GM21360 (cell line): Measurements from ENCODE around the gene MRTFB.
"Not testable (repeated sequence)": the region's sequence is repeated elsewhere in the genome, so short reads cannot be mapped to it uniquely, and the experiment has no call there.

Experiments
- ATAC-seq: cut with Tn5 transposase; IDR thresholded peaks from one replicate; pipeline ENCODE4 v1.9.1; 2021; ENCODE audit warnings: mild to moderate bottlenecking, moderate library complexity; ENCODE audit not compliant: unreplicated experiment

The MRTFB gene, protein sequence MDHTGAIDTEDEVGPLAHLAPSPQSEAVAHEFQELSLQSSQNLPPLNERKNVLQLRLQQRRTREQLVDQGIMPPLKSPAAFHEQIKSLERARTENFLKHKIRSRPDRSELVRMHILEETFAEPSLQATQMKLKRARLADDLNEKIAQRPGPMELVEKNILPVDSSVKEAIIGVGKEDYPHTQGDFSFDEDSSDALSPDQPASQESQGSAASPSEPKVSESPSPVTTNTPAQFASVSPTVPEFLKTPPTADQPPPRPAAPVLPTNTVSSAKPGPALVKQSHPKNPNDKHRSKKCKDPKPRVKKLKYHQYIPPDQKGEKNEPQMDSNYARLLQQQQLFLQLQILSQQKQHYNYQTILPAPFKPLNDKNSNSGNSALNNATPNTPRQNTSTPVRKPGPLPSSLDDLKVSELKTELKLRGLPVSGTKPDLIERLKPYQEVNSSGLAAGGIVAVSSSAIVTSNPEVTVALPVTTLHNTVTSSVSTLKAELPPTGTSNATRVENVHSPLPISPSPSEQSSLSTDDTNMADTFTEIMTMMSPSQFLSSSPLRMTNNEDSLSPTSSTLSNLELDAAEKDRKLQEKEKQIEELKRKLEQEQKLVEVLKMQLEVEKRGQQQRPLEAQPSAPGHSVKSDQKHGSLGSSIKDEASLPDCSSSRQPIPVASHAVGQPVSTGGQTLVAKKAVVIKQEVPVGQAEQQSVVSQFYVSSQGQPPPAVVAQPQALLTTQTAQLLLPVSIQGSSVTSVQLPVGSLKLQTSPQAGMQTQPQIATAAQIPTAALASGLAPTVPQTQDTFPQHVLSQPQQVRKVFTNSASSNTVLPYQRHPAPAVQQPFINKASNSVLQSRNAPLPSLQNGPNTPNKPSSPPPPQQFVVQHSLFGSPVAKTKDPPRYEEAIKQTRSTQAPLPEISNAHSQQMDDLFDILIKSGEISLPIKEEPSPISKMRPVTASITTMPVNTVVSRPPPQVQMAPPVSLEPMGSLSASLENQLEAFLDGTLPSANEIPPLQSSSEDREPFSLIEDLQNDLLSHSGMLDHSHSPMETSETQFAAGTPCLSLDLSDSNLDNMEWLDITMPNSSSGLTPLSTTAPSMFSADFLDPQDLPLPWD

DNA sequence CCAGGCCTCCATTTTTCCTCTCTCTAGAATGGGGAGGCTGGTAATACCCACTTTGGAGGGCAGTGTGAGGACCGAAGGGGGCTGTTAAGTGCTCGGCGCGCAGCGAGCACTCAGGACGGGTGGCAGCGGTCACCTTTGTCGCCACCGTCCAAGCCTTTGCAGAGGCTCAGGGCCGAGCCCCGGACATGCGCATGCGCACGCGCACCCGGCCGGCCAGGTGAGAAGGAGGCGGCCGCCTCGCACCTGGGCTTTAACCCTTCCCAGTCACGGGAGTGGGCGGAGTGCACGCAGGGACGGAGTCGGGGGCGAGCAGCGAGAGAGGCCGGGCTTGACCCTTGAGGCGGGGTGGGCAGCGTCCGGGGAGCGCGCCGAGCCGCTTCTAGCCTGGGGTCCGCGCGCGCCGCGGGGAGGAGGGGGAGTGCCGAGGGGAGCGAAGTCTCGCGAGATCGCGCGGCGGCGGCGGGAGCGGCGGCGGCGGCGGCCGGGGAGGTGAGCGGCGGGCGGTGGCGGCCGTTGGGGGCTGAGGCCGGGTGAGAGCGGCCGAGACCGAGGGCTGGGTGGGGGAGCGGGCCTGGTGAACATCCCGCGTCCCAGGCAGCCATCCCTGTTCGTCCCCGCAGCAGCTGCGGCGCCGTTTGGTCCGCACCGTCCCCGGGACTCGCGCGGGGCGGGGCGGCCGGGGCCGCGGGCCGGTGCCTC is at the start of gene MRTFB:
Gene MRTFB, plus strand, starts transcription at position 443 of the 699 bp plus-strand sequence. CDS start 69,288 bp downstream, outside the sequence.
- ATAC-seq = peak; percentile 62

DNA sequence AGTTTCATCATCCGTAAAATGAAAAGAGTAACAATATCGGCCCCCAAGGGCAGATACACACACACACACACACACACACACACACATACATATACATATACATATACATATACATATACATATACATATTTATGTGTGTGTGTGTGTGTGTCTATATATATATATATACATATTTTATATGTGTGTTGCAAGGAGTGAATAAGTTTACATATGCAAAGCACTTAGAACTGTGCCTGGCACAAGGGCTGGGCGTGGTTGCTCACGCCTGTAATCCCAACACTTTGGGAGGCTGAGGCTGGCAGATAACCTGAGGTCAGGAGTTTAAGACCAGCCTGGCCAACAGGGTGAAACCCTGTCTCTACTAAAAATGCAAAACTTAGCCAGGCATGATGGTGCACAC is 47.6 kb upstream of the MRTFB start:
- ATAC-seq = not testable (repeated sequence)

DNA sequence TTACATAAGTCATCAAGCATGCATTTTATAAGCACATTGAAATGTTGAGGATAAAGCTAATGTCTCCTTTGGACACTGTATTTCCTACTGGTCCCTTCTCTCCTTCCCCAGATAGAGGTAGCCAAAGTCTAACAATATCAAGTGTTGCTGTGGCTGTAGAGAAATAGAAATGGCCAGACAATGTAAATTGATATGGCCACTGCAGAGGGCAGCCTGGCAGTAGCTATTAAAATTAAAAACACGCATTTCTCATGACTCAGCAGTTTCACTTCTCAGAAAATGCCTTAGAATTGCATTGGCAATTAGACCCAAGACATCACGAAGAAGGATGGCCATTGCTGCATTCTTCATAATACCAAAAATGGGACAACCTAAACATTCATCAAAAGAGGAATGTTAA is 46.8 kb upstream of the MRTFB start:
- no peak for ATAC-seq

DNA sequence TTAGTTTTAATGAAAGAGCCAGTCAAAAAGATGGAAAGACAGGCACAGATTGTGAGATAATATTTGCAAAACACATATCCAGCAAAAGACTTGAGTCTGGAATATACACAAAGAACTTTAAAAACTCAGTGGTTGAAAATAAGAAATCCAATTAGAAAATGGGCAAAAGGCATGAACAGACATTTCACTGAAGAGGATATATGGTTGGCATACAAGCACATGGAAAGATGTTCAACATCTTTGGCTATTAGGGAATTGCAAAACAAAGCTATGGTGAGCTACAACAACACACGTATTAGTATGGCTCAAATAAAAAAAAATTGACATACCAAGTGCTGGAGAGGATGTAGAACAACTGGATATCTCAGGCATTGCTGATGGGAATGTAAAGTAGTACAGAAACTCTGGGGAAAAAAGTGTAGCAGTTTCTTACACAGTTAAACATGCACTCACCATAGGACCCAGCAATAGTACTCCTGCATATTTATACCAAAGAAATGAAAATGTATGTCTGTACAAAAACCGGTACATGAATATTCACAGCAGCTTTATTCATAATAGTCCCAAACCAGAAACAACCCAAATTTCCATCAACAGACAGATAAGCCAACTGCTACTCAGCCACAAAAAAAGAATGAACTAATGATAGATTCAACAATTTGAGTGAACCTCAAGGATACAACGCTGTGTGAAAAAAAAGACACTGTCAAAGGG is 44.4 kb upstream of the MRTFB start:
- no peak for ATAC-seq

DNA sequence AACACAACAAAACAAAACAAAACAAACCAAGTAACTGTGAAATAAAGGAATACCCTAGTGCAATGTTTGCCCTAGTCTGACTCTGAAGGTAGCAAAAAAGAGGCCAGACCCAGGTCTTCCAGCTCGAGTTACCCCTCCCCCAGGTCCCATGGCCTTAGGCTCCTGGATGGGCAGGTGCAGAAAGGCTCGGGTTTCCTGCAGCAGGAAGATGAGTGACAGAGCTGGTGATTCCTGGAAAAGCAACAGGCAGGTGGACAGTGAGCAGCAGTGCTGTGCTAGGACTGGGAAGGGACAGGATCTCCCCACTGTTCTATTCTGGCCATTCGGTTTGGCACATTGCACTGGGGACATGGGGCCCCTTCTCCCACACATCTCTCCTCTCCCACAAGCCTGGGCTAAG is 42.9 kb upstream of the MRTFB start:
- no peak for ATAC-seq

DNA sequence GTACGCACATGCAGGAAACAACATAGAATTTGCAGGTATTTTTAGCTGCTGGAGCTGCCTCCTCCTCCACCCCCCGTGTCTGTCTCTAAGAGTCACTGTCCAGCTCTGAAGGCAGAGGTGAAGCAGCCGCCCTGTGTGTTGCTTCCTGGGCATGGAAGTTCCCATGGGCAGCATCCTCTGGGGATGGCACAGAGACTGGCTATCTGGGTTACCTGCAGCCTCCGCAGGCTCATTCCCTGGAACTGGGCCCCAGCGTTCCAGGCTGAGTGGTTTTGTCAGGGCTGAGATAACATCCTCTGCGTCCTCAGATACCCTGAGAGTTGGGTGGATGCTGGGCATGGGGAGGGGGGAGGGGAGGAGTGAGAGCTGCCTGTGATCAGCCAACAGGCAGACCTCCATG is 41.5 kb upstream of the MRTFB start:
- no peak for ATAC-seq

DNA sequence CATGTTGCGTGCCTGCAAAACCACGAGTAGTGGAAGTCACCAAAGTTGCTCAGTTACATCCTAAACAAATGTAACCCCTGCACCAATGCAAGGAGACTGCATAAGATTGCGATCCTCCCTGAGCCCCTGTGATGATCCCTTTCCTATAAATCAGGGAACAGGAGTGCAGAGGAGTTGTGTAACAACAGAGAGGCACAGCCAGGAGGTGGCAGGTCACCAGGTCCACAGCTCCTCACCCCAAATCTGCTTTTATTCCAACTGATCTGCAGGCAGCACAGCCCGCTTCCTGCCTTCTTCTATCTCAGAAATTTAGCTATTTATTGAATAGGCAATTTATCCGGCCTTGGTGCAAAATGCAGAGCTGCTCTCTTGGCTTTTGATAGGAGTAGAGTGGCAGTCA is 36.0 kb upstream of the MRTFB start:
- ATAC-seq = no peak

DNA sequence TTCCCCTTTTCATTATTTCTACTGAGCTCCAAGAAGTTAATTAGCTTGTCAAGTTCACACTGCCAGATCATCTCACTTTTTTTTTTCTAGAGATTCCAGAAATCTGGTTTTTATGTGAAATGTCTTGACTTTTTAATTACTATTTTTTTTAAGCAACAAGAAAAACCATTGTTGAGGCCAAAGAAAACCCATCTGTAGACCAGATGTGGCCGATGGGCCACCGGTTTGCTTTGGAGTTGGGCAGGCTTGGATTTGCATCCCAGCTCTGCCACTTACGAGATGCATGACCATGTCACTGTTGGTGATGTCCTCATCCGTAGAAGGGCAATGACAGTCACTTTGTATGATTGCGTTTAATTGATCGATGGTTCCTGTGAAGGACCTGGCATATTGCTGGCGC is 34.2 kb upstream of the MRTFB start:
- ATAC-seq = no peak

DNA sequence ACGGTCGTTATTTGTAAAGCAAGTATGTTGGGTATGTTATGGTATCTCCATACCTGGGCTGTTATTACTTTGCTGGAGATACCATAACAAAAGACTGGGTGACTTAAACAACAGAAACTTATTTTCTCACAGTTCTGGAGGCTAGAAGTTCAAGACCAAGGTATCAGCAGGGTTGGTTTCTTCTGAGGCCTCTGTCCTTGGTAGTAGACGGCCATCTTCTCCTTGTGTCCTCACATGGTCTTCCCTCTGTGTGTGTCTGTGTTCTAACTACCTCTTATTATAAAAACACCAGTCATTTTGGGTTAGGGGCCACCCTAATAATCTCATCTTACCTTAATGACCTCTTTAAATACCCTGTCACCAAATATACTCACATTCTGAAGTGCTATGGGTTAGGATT is 33.2 kb upstream of the MRTFB start:
- ATAC-seq = no peak

DNA sequence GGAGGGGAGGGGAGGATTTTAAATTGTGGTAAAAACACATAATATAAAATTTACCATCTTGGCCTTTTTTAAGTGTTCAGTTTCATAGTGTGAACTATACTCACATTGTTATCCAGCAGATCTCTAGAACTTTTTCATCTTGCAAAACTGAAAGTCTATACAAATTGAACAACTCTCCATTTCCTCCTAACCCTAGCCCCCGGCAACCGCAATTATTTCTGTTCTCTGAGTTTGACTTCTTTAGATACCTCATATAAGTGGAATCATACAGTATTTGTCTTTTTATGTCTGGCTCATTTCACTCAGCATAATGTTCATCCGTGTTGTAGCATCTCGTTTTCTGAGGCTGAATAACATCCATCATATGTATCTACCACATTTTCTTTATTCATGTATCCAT is 30.0 kb upstream of the MRTFB start:
- no peak for ATAC-seq

DNA sequence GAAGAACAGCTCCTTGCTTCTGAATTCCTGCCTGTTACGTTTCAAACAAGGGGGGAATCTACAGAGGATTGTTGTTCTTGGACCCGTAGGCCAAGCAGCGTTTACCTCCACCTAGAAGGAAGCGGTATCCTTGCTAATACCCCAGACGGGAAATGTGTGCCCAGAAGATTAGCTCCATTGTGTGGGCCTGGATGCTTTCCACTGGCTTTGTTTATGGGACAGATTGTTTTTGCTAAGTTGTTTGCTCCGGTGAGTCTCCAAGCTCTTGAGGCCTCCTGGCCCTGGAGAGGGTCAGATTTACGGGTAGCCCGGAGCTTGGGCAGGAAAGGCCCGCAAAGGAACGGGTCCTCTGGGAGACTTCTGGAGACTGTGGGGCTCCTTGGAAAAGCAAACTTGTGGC is 28.4 kb upstream of the MRTFB start:
- ATAC-seq = no peak

DNA sequence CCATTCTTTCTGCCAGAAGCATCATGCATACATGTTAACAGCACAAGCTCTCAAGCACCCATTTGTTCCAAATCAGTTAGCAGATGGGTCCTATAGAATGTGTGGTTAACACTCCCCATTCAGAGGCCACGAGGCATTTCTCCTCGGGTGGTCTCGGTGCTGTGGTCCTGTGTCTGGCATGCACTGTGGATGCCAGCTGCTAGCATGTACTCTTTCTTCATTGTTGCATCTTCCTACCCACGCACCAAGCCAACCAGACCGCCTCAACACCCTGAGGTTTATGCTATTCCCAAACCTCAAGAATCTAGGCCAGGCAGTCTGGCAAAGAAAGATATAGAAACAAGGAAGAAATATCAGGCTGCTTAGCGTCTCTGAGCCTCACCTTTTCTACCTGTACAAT is 27.8 kb upstream of the MRTFB start:
- no peak for ATAC-seq

DNA sequence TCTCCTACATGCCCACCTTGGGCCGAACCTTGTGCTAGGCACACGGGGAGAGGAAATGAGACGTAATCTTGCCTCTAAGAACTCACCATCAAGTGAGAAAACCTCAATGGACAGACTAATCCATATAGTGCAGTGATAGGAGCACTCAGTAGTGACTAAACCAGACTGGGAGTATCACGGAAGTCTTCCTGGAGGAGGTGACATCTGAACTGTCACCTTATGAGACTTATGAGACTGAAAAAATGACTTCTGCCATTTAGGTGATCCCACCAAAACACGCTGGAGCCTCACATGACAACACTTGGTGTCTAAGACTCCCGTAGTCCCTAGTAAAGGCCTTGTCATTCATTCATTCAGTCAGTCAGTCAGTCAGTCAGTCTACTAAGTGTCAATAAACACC is 27.3 kb upstream of the MRTFB start:
- ATAC-seq = no peak

DNA sequence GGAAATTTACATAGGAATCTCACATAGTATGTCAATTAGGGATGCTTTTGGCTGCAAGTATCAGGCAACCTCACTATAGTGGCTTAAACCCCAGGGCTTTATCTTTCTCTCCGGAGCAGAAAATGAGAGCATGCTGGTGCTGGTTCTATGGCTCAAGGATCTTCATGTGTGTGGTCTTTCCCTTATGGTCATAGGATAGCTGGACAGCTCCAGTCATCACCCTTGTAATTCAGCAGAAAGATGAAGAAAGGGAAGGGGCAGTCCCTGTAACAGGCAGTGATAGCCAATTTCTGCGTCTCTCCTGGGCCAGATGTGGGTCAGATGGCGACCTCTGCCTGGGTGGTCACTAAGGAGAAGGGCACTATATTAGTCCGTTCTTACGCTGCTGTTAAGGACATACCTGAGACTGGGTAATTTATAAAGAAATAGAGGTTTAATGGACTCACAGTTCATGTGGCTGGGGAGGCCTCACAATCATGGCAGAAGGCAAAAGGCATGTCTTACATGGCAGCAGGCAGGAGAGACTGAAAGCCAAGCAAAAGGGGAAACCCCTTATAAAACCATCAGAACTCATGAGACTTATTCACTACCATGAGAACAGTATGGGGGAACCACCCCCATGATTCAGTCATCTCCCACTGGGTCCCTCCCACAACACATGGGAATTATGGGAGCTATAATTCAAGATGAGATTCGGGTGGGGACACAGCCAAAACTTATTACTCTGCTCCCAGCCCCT is 23.8 kb upstream of the MRTFB start:
- not testable (repeated sequence) for ATAC-seq

DNA sequence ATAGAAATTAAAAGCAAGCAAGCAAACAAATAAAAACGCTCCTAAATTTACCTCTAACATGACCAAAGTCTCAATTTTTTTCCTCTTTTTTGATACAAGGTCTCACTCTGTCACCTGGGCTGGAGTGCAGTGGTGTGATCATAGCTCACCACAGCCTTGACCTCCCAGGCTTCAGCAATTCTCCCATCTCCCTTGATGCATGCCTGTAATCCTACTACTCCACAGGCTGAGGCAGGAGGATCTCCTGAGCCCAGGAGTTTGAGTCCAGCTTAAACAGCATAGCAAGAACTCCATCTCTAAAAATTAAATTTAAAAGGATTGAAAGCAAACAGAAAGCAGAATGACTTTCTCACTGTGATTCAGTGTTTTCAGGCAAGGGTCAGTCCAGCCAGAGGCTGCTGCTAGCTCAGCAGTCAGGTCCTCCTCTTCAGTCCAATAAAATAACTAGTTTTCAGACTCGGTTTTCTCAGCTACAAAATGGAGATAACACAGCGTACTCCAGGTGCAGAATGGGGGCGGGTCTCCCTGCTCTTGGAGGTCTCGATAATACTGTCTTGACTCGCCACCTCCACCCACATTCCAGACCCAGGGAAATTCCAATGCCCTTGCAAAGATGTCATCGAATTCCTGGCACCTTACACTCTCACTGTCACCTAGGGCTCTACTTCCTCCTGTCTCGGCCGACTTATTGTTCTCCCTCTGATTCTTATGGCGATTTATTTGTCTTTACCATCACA is 20.7 kb upstream of the MRTFB start:
- no peak for ATAC-seq

DNA sequence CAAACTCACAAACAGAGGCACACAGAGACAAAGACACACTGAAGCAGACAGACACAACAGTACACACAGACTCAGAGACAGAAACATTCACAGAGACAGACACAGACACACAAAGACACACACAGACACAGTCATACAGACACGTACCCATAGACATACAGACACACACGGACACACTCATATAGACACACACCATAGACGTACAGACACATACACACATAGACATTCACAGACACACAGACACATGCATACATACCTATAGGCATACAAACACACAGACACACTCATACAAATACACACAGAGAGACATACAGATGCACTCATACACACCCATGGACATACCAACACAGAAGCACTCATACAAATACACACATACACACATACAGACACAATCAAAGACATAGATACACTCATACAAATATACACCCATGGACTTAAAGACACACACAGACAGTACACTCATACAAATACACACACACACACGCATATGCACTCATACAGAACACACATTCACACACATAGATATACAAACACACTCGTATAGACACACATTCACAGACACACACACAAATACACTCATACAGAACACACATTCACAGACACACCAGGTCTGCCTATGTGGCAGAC is 19.9 kb upstream of the MRTFB start:
- ATAC-seq = no peak

DNA sequence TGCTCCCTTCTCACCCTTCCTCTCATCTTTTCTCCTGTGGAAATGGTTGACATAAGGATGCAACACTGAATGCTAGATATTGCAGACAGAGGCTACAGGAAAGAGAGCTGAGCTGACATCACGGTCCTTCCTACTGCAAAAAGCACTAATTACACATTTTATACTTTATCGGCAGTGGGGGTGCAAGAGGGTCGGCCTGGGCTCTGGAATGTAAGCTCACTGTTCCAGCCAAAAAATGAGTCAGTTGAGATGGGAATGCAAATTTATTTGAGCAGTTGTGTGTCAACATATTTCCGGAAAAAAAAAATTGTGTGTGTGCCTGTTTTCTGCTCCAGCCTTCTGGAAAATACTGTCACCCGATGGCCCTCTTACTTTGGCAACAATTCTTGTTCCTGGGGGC is 14.1 kb upstream of the MRTFB start:
- ATAC-seq = no peak

DNA sequence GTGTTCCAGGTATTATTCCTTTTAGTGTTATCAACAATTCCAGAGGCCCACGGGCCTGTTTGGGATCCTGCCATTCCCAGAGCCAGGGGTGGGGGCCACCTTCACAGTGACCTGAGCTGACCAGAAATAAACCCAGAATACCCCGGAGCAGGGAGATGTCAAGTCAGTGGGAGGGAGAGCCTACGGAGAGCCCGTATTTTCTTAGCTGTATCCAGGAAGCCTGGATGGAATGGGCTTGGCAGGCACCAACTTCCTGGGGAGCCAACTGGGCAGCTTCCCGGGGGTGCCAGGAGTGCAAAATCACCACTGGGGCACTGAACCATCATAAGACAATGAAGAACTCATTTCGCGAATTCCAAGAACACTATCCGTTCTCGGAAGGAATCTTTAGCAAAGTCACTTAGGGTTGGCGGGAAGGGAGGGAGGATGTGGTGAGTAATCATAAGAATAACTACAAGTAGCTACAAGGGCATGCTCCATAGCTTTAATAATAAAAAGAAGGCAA is 13.2 kb upstream of the MRTFB start:
- no peak for ATAC-seq
